Measurements from ENCODE around the gene MAP1LC3B2. TPM values are rescaled to one million over a fixed set of nuclear protein-coding genes. Genes with fewer than 3 reads are reported as not detected.

The MAP1LC3B2 gene
- total RNA-seq, 1 donor from 2014 or later, result 4.1 TPM

DNA sequence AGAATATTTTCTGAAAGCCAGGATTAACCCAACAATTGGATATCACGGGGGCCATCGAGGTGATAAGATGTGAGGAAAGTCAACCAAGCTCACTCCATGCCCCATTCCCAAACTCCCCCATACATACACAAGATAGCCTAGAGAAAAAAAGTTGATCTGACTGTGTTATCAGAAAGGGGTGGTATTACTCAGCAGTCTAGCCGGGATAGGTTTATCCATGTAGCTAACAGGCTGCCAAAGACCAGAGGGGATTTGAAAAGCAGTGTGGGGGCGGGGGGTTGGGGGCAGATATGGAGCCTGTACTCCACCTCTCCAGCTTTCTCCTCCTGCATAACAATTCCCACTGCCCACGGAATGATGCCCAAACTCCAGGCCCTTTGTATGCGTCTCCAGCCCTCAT lies 13.2 kb upstream of the MAP1LC3B2 start:
- H3K36me3 Mint-ChIP-seq (ENCODE audit: low read depth), result no peaks in the 10 kb centered on the region
- TF ChIP-seq, protein P1, sequence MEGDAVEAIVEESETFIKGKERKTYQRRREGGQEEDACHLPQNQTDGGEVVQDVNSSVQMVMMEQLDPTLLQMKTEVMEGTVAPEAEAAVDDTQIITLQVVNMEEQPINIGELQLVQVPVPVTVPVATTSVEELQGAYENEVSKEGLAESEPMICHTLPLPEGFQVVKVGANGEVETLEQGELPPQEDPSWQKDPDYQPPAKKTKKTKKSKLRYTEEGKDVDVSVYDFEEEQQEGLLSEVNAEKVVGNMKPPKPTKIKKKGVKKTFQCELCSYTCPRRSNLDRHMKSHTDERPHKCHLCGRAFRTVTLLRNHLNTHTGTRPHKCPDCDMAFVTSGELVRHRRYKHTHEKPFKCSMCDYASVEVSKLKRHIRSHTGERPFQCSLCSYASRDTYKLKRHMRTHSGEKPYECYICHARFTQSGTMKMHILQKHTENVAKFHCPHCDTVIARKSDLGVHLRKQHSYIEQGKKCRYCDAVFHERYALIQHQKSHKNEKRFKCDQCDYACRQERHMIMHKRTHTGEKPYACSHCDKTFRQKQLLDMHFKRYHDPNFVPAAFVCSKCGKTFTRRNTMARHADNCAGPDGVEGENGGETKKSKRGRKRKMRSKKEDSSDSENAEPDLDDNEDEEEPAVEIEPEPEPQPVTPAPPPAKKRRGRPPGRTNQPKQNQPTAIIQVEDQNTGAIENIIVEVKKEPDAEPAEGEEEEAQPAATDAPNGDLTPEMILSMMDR (IDR thresholded peaks at IDR 0.05), result no peak
- no peak overlapping the region for H3K27ac Mint-ChIP-seq (ENCODE audit: unreplicated experiment)
- peaks cover 30% of the 10 kb centered on the region for H3K4me1 Mint-ChIP-seq (ENCODE audit: low read depth)
- no peak overlapping the region for H3K4me3 Mint-ChIP-seq (ENCODE audit: unreplicated experiment)
- DNase-seq (ENCODE audit: low spot score), result no peak
- no peaks in the 10 kb centered on the region for H3K9me3 Mint-ChIP-seq (ENCODE audit: low read depth)
- H3K27me3 Mint-ChIP-seq (ENCODE audit: low read depth), result no peaks in the 10 kb centered on the region

- Mint-ChIP-seq H3K36me3 (ENCODE audit: low read depth) (no peaks in the 10 kb centered on the region), H3K9me3 (ENCODE audit: low read depth) (no peaks in the 10 kb centered on the region), H3K4me1 (ENCODE audit: low read depth) (peaks cover 19% of the 10 kb centered on the region), H3K4me3 (ENCODE audit: unreplicated experiment) (peak overlapping the region; percentile 34), H3K27me3 (ENCODE audit: low read depth) (no peaks in the 10 kb centered on the region), H3K27ac (ENCODE audit: unreplicated experiment) (peak overlapping the region; percentile 91)
- TF ChIP-seq, protein P1 (IDR thresholded peaks at IDR 0.05), result no peak
- no peak for DNase-seq (ENCODE audit: low spot score)
These were observed 11.2 kb upstream of the MAP1LC3B2 start for GRCh38 chr12:116547955-116548501.

- Mint-ChIP-seq H3K9me3 (ENCODE audit: low read depth) (no peaks in the 10 kb centered on the region), H3K36me3 (ENCODE audit: low read depth) (no peaks in the 10 kb centered on the region), H3K4me1 (ENCODE audit: low read depth) (peaks cover 18% of the 10 kb centered on the region)
These were observed 9.2 kb upstream of the MAP1LC3B2 start for GRCh38 chr12:116549993-116550392.

GRCh38 chr12:116551151-116551550 lies 8.0 kb upstream of the MAP1LC3B2 start:
- TF ChIP-seq, protein P1 (IDR thresholded peaks at IDR 0.05), result no peak
- no peak for DNase-seq (ENCODE audit: low spot score)
- no peaks in the 10 kb centered on the region for H3K9me3 Mint-ChIP-seq (ENCODE audit: low read depth)
- H3K36me3 Mint-ChIP-seq (ENCODE audit: low read depth), result no peaks in the 10 kb centered on the region
- no peaks in the 10 kb centered on the region for H3K27me3 Mint-ChIP-seq (ENCODE audit: low read depth)
- no peak overlapping the region for H3K4me3 Mint-ChIP-seq (ENCODE audit: unreplicated experiment)
- no peak overlapping the region for H3K27ac Mint-ChIP-seq (ENCODE audit: unreplicated experiment)
- peaks cover 18% of the 10 kb centered on the region for H3K4me1 Mint-ChIP-seq (ENCODE audit: low read depth)

More at GRCh38 chr12:116549993-116550392, 9.2 kb upstream of the MAP1LC3B2 start:
- Mint-ChIP-seq H3K27me3 (ENCODE audit: low read depth) (no peaks in the 10 kb centered on the region), H3K4me3 (ENCODE audit: unreplicated experiment) (no peak overlapping the region), H3K27ac (ENCODE audit: unreplicated experiment) (no peak overlapping the region)
- no peak for DNase-seq (ENCODE audit: low spot score)
- TF ChIP-seq, protein P1 (IDR thresholded peaks at IDR 0.05), result no peak

DNA sequence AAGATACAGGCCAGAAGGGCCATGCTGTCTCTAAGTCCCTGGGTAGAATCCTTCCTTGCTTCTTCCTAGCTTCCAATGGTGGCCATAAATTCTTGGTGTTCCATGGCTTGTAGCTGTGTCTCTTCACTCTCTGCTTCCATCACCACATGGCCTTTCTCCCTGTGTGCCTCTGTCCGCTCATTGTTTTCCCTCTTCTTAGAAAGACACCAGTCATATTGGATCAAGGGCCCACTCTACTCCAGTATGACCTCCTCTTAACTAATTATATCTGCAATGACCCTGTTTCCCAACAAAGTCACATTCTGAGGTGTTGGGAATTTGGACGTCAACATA lies 7.6 kb upstream of the MAP1LC3B2 start:
- H3K36me3 Mint-ChIP-seq (ENCODE audit: low read depth), result no peaks in the 10 kb centered on the region
- H3K27ac Mint-ChIP-seq (ENCODE audit: unreplicated experiment), result no peak overlapping the region
- H3K4me3 Mint-ChIP-seq (ENCODE audit: unreplicated experiment), result no peak overlapping the region

More for the DNA sequence above, 7.6 kb upstream of the MAP1LC3B2 start:
- Mint-ChIP-seq H3K9me3 (ENCODE audit: low read depth) (no peaks in the 10 kb centered on the region), H3K4me1 (ENCODE audit: low read depth) (peaks cover 18% of the 10 kb centered on the region), H3K27me3 (ENCODE audit: low read depth) (no peaks in the 10 kb centered on the region)
- TF ChIP-seq, protein P1 (IDR thresholded peaks at IDR 0.05), result no peak
- DNase-seq (ENCODE audit: low spot score), result no peak
